MG63 (cell line): ENCODE data around the gene S1PR2. TPM values are rescaled to one million over a fixed set of nuclear protein-coding genes. Genes with fewer than 3 reads are reported as not detected.
A peak's percentile ranks its signal among the peaks of the same experiment; 100 is the strongest.
"Not testable (repeated sequence)": the region's sequence is repeated elsewhere in the genome, so short reads cannot be mapped to it uniquely, and the experiment has no call there.

Experiments
- DNase-seq: peaks from one replicate; pipeline ENCODE4 v3.0.0-alpha.2; 2020
- H3K27me3 ChIP-seq: fragments of 250-450 bp; sonication (Bioruptor Pico); 2 replicates; pipeline ENCODE4 v1.5.1; 2020; ENCODE audit warnings: mild to moderate bottlenecking, moderate library complexity
- H3K36me3 ChIP-seq: fragments of 250-450 bp; sonication (Bioruptor Pico); 2 replicates; pipeline ENCODE4 v1.5.1; 2020; ENCODE audit warnings: mild to moderate bottlenecking, moderate library complexity
- H3K4me3 ChIP-seq: fragments of 250-450 bp; sonication (Bioruptor Pico); 2 replicates; pipeline ENCODE4 v1.5.1; 2020; ENCODE audit warnings: mild to moderate bottlenecking, moderate library complexity
- H3K9me3 ChIP-seq: fragments of 250-450 bp; sonication (Bioruptor Pico); 2 replicates; pipeline ENCODE4 v1.5.1; 2020; ENCODE audit warnings: mild to moderate bottlenecking, moderate library complexity
- total RNA-seq: library from RNA; depleted of rRNA; stranded (reverse); fragments of >200 nt; shearing (Covaris generic); gene quantifications from 2 replicates; pipeline ENCODE4 v1.2.3, GENCODE V29; 2014; ENCODE audit warnings: low replicate concordance

Gene S1PR2
- total RNA-seq, 1 experiment from 2014 or later, result 14.6 TPM

GRCh38 chr19:10258080-10258710 lies 27.1 kb upstream of the S1PR2 start:
- H3K9me3 ChIP-seq, result no peaks in the 10 kb centered on the region
- DNase-seq, result no peak
- H3K36me3 ChIP-seq, result peaks cover 55% of the 10 kb centered on the region
- H3K4me3 ChIP-seq, result no peak overlapping the region
- no peaks in the 10 kb centered on the region for H3K27me3 ChIP-seq

DNA sequence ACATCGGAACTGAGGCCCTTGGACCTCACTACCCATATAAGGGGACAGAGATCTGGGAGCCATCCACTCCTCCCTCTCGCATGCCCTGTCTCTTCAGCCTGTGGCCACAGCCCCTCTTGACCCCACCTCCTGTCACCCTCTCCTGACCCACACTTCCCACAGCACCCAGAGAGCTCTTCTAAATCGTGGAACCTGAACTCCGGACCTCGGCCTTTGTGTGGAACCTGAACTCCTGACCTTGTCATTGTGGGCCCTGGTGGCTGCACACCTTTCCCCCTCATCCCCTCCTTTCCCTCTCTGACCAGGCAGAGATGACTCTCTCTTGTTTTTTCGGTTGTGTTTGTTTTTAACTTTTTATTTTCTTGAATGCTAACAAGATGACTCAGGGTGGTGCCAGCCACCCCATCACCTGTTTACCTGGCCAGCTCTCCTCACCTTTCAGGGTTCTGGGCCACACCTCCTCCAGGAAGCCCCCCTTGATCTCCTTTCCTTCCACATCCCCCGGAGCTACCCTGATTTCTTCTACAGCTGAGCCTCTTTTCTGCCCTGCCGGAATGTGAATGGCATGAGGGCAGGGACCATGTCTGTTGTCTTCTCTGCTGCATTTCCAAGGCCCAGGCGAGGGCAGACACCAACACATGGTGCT lies 26.0 kb upstream of the S1PR2 start:
- Histone ChIP-seq H3K27me3 (no peaks in the 10 kb centered on the region), H3K9me3 (0 out of 2 replicates have a peak, but pooled peaks cover 2% of the 10 kb centered on the region), H3K4me3 (no peak overlapping the region), H3K36me3 (peaks cover 65% of the 10 kb centered on the region)
- no peak for DNase-seq

- 0 out of 2 replicates have a peak, but pooled peaks cover 2% of the 10 kb centered on the region for H3K9me3 ChIP-seq
- no peak for DNase-seq
- H3K4me3 ChIP-seq, result no peak overlapping the region
- no peaks in the 10 kb centered on the region for H3K27me3 ChIP-seq
- H3K36me3 ChIP-seq, result peaks cover 68% of the 10 kb centered on the region
Observed at GRCh38 chr19:10256551-10256950, 25.4 kb upstream of the S1PR2 start.

- no peak for DNase-seq
- H3K4me3 ChIP-seq, result no peak overlapping the region
- no peaks in the 10 kb centered on the region for H3K27me3 ChIP-seq
- peaks cover 68% of the 10 kb centered on the region for H3K36me3 ChIP-seq
- H3K9me3 ChIP-seq, result 0 out of 2 replicates have a peak, but pooled peaks cover 2% of the 10 kb centered on the region
Observed at GRCh38 chr19:10255358-10255757, 24.2 kb upstream of the S1PR2 start.

DNA sequence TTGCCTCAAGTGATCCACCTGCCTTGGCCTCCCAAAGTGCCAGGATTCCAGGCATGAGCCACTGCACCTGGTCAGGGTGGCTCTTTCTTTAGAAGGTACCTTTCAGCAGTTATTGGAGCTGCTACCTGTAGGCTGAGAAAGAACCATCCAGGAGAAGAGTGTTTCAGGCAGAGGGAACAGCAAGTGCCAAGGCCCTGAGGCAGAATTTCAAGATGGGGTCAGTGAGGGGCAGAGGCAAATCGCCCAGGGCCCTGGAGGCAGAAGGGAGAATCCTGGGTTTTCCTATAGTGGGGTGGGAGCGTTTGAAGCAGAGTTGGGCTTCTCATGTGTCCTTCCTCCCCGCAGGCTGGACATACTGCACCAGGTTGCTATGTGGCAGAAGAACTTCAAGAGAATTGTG lies 23.1 kb upstream of the S1PR2 start:
- H3K4me3 ChIP-seq, result no peak overlapping the region
- peaks cover 67% of the 10 kb centered on the region for H3K36me3 ChIP-seq
- DNase-seq, result no peak
- H3K9me3 ChIP-seq, result 0 out of 2 replicates have a peak, but pooled peaks cover 2% of the 10 kb centered on the region
- H3K27me3 ChIP-seq, result no peaks in the 10 kb centered on the region

GRCh38 chr19:10252707-10253106 lies 21.6 kb upstream of the S1PR2 start:
- H3K36me3 ChIP-seq, result peaks cover 53% of the 10 kb centered on the region
- peak overlapping the region; percentile 97 for H3K4me3 ChIP-seq
- H3K27me3 ChIP-seq, result no peaks in the 10 kb centered on the region
- H3K9me3 ChIP-seq, result 0 out of 2 replicates have a peak, but pooled peaks cover 2% of the 10 kb centered on the region
- no peak for DNase-seq

DNA sequence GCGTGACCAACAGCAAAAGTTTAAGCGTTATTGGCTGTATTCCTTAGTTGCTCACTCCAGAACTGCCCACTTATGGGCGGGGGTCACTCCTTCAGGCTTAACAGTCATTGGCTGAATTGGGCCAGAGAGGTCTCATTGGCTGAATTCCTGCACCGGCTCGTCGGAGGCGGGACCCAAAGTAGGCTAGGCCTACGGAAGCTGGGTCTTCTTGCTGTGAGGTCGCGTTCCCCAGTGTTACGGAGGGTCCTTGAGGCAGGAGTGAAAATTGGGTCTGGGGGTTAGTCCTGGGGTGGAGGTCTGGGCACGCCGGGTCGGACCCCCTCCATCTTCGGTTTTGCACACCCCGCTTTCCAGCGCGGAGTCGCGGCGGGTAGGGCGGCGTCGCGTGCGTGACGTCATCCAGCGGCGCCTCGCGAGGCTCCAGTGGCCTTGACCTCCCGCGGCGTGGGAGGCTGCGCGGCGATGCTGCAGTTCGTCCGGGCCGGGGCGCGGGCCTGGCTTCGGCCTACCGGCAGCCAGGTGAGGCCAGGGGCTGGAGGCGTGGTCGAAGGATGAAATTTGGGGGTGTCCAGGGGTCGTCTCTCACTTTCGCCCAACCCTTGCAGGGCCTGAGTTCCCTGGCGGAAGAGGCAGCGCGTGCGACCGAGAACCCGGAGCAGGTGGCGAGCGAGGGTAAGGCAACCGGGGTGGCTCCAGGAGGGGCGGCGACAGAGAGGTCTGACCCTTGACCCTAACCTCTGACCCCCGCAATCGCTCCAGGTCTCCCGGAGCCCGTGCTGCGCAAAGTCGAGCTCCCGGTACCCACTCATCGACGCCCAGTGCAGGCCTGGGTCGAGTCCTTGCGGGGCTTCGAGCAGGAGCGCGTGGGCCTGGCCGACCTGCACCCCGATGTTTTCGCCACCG lies 20.9 kb upstream of the S1PR2 start, which contains the start of gene MRPL4:
MRPL4 (plus strand) TSS at position 423 of the 903 bp plus-strand sequence; CDS start at position 463, 40 bp downstream.
- Histone ChIP-seq H3K4me3 (peak within 1 kb of the TSS; percentile 97), H3K36me3 (peaks cover 46% of the 10 kb centered on the region), H3K27me3 (no peaks in the 10 kb centered on the region), H3K9me3 (0 out of 2 replicates have a peak, but pooled peaks cover 2% of the 10 kb centered on the region)
- peak; percentile 100 for DNase-seq

GRCh38 chr19:10246511-10246910 lies 15.4 kb upstream of the S1PR2 start:
- no peaks in the 10 kb centered on the region for H3K27me3 ChIP-seq
- DNase-seq, result no peak

DNA sequence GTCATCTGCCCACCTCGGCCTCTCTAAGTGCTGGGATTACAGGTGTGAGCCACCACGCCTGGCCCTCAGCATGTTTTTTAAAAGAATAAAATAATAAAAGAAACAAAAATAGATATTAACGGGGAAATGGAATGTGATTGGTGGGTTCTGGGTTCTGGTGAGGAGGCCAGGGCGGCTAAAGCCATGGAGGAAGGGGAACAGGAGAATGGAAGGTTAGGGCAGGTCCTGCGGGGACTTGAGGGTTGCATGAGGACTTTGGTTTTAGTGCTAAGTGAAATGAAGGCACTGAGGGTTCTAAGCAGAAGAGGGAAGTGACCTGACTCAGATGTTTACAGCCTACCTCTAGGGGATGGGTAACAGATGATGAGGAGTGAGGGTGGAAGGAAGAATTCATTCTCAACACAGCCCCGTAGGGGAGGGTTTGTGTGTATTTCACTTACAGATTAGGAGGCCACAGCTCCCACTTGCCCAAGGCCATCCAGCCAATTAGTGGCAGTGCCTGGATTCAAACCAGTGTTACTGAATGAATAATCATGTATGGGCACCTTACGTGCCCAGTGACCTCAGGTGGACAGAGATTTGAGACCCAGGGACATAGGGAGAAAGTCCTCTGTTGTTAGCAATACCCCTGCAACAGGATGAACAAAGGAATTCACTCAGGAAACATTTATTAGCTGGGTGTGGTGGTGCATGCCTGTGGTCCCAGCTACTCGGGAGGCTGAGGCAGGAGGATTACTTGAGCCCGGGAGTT lies 14.2 kb upstream of the S1PR2 start:
- H3K36me3 ChIP-seq, result no peaks in the 10 kb centered on the region
- H3K9me3 ChIP-seq, result no peaks in the 10 kb centered on the region
- DNase-seq, result no peak
- no peaks in the 10 kb centered on the region for H3K27me3 ChIP-seq
- H3K4me3 ChIP-seq, result no peak overlapping the region

More at GRCh38 chr19:10246511-10246910, 15.4 kb upstream of the S1PR2 start:
- H3K36me3 ChIP-seq, result no peaks in the 10 kb centered on the region
- no peak overlapping the region for H3K4me3 ChIP-seq
- H3K9me3 ChIP-seq, result no peaks in the 10 kb centered on the region

GRCh38 chr19:10243606-10244005 lies 12.5 kb upstream of the S1PR2 start:
- Histone ChIP-seq H3K9me3 (no peaks in the 10 kb centered on the region), H3K27me3 (no peaks in the 10 kb centered on the region), H3K36me3 (no peaks in the 10 kb centered on the region), H3K4me3 (no peak overlapping the region)
- DNase-seq, result no peak

DNA sequence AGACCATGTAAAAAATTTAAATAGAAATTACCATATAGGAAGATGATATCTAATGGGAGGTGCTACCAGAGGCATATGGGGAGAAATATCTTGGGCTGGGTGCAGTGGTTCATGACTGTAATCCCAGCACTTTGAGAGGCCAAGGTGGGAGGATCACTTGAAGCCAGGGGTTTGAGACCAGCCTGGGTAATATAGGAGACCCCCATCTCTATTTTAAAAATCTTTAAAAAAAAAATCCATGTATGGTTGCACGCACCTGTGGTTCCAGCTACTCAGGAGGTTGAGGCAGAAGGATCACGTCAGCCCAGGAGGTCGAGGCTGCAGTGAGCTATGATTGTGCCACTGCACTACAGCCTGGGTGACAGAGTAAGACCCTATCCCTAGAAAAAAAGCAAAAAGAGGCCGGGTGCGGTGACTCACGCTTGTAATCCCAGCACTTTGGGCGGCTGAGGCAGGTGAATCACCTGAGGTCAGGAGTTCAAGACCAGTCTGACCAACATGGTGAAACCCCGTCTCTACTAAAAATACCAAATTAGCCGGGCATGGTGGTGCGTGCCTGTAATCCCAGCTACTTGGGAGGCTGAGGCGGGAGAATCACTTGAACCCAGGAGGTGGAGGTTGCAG lies 10.8 kb upstream of the S1PR2 start:
- H3K9me3 ChIP-seq, H3K27me3 ChIP-seq, H3K36me3 ChIP-seq, H3K4me3 ChIP-seq: not testable (repeated sequence)
- DNase-seq, result peak; percentile 41

- Histone ChIP-seq H3K36me3 (no peaks in the 10 kb centered on the region), H3K4me3 (no peak overlapping the region), H3K27me3 (no peaks in the 10 kb centered on the region), H3K9me3 (no peaks in the 10 kb centered on the region)
- DNase-seq, result peak; percentile 99
Observed at GRCh38 chr19:10238172-10238783, 7.1 kb upstream of the S1PR2 start.

- peak; percentile 74 for DNase-seq
- H3K9me3 ChIP-seq, result no peaks in the 10 kb centered on the region
- H3K36me3 ChIP-seq, result no peaks in the 10 kb centered on the region
- H3K27me3 ChIP-seq, result no peaks in the 10 kb centered on the region
- no peak overlapping the region for H3K4me3 ChIP-seq
Observed at GRCh38 chr19:10237702-10238101, 6.6 kb upstream of the S1PR2 start.

GRCh38 chr19:10235409-10235808 lies 4.3 kb upstream of the S1PR2 start:
- not testable (repeated sequence) for H3K36me3 ChIP-seq, DNase-seq, H3K27me3 ChIP-seq, H3K4me3 ChIP-seq, H3K9me3 ChIP-seq

GRCh38 chr19:10235003-10235402 lies 3.9 kb upstream of the S1PR2 start:
- Histone ChIP-seq H3K4me3 (no peak overlapping the region), H3K9me3 (no peaks in the 10 kb centered on the region), H3K27me3 (no peaks in the 10 kb centered on the region), H3K36me3 (no peaks in the 10 kb centered on the region)
- no peak for DNase-seq

- DNase-seq, result no peak
- H3K27me3 ChIP-seq, result no peaks in the 10 kb centered on the region
- no peaks in the 10 kb centered on the region for H3K9me3 ChIP-seq
- H3K4me3 ChIP-seq, result no peak overlapping the region
- no peaks in the 10 kb centered on the region for H3K36me3 ChIP-seq
Observed at GRCh38 chr19:10233946-10234345, 2.8 kb upstream of the S1PR2 start.
